ENCODE data around the gene CLMP.
A peak's percentile ranks its signal among the peaks of the same experiment; 100 is the strongest.

CLMP gene

GRCh38 chr11:123076484-123076883, 118.6 kb downstream of the CLMP start:
- peaks cover 89% of the 10 kb centered on the region for H3K36me3 ChIP-seq (ENCODE audit: control insufficient read depth, insufficient read depth, low read length, severe bottlenecking)
- H3K4me1 ChIP-seq (ENCODE audit: control insufficient read depth, insufficient read depth, low read length), result peaks cover 4% of the 10 kb centered on the region
- DNase-seq (ENCODE audit: low read depth), result no peak
- H3K9me3 ChIP-seq (ENCODE audit: control insufficient read depth, low read length), result no peaks in the 10 kb centered on the region
- no peaks in the 10 kb centered on the region for H3K27me3 ChIP-seq (replicated peaks; ENCODE audit: control insufficient read depth, insufficient read depth, low read length)
- no peak overlapping the region for H3K9ac ChIP-seq (ENCODE audit: low read length)
- no peak overlapping the region for H3K4me3 ChIP-seq (ENCODE audit: low read length)

- Histone ChIP-seq H3K4me3 (ENCODE audit: low read length) (no peak overlapping the region), H3K36me3 (ENCODE audit: control insufficient read depth, insufficient read depth, low read length, severe bottlenecking) (peaks cover 86% of the 10 kb centered on the region), H3K9ac (ENCODE audit: low read length) (no peak overlapping the region), H3K4me1 (ENCODE audit: control insufficient read depth, insufficient read depth, low read length) (peaks cover 14% of the 10 kb centered on the region), H3K9me3 (ENCODE audit: control insufficient read depth, low read length) (no peaks in the 10 kb centered on the region), H3K27me3 (replicated peaks; ENCODE audit: control insufficient read depth, insufficient read depth, low read length) (no peaks in the 10 kb centered on the region)
- DNase-seq (ENCODE audit: low read depth), result no peak
Observed at GRCh38 chr11:123073343-123074057, 121.5 kb downstream of the CLMP start.

GRCh38 chr11:123072762-123073161, 122.3 kb downstream of the CLMP start:
- Histone ChIP-seq H3K4me3 (ENCODE audit: low read length) (no peak overlapping the region), H3K9me3 (ENCODE audit: control insufficient read depth, low read length) (no peaks in the 10 kb centered on the region), H3K36me3 (ENCODE audit: control insufficient read depth, insufficient read depth, low read length, severe bottlenecking) (peaks cover 82% of the 10 kb centered on the region), H3K9ac (ENCODE audit: low read length) (no peak overlapping the region), H3K4me1 (ENCODE audit: control insufficient read depth, insufficient read depth, low read length) (peaks cover 14% of the 10 kb centered on the region), H3K27me3 (replicated peaks; ENCODE audit: control insufficient read depth, insufficient read depth, low read length) (no peaks in the 10 kb centered on the region)
- DNase-seq (ENCODE audit: low read depth), result no peak

- Histone ChIP-seq H3K4me3 (ENCODE audit: low read length) (no peak overlapping the region), H3K36me3 (ENCODE audit: control insufficient read depth, insufficient read depth, low read length, severe bottlenecking) (peaks cover 78% of the 10 kb centered on the region), H3K4me1 (ENCODE audit: control insufficient read depth, insufficient read depth, low read length) (peaks cover 14% of the 10 kb centered on the region), H3K9me3 (ENCODE audit: control insufficient read depth, low read length) (no peaks in the 10 kb centered on the region), H3K9ac (ENCODE audit: low read length) (no peak overlapping the region), H3K27me3 (replicated peaks; ENCODE audit: control insufficient read depth, insufficient read depth, low read length) (no peaks in the 10 kb centered on the region)
- DNase-seq (ENCODE audit: low read depth), result no peak
Observed at GRCh38 chr11:123072332-123072761, 122.7 kb downstream of the CLMP start.

- Histone ChIP-seq H3K4me1 (ENCODE audit: control insufficient read depth, insufficient read depth, low read length) (peaks cover 25% of the 10 kb centered on the region), H3K9ac (ENCODE audit: low read length) (peak overlapping the region; percentile 27), H3K36me3 (ENCODE audit: control insufficient read depth, insufficient read depth, low read length, severe bottlenecking) (peaks cover 61% of the 10 kb centered on the region), H3K9me3 (ENCODE audit: control insufficient read depth, low read length) (no peaks in the 10 kb centered on the region), H3K4me3 (ENCODE audit: low read length) (peak overlapping the region; percentile 44), H3K27me3 (replicated peaks; ENCODE audit: control insufficient read depth, insufficient read depth, low read length) (no peaks in the 10 kb centered on the region)
- DNase-seq (ENCODE audit: low read depth), result no peak
Observed at GRCh38 chr11:123069908-123070821, 124.9 kb downstream of the CLMP start.

GRCh38 chr11:123065621-123066020, 129.4 kb downstream of the CLMP start:
- Histone ChIP-seq H3K4me3 (ENCODE audit: low read length) (no peak overlapping the region), H3K4me1 (ENCODE audit: control insufficient read depth, insufficient read depth, low read length) (peaks cover 39% of the 10 kb centered on the region), H3K9me3 (ENCODE audit: control insufficient read depth, low read length) (no peaks in the 10 kb centered on the region), H3K27me3 (replicated peaks; ENCODE audit: control insufficient read depth, insufficient read depth, low read length) (no peaks in the 10 kb centered on the region), H3K9ac (ENCODE audit: low read length) (no peak overlapping the region), H3K36me3 (ENCODE audit: control insufficient read depth, insufficient read depth, low read length, severe bottlenecking) (peaks cover 21% of the 10 kb centered on the region)
- DNase-seq (ENCODE audit: low read depth), result peak; percentile 84

GRCh38 chr11:123063826-123064657, 131.0 kb downstream of the CLMP start:
- H3K4me3 ChIP-seq (ENCODE audit: low read length), result peak overlapping the region; percentile 97

GRCh38 chr11:123062892-123063825, 131.9 kb downstream of the CLMP start:
- H3K27me3 ChIP-seq (replicated peaks; ENCODE audit: control insufficient read depth, insufficient read depth, low read length), result no peaks in the 10 kb centered on the region
- peak; percentile 71 for DNase-seq (ENCODE audit: low read depth)
- peak overlapping the region; percentile 100 for H3K9ac ChIP-seq (ENCODE audit: low read length)
- peaks cover 44% of the 10 kb centered on the region for H3K4me1 ChIP-seq (ENCODE audit: control insufficient read depth, insufficient read depth, low read length)
- H3K9me3 ChIP-seq (ENCODE audit: control insufficient read depth, low read length), result no peaks in the 10 kb centered on the region
- H3K4me3 ChIP-seq (ENCODE audit: low read length), result peak overlapping the region; percentile 97
- peaks cover 30% of the 10 kb centered on the region for H3K36me3 ChIP-seq (ENCODE audit: control insufficient read depth, insufficient read depth, low read length, severe bottlenecking)

More at GRCh38 chr11:123063826-123064657, 131.0 kb downstream of the CLMP start:
- Histone ChIP-seq H3K36me3 (ENCODE audit: control insufficient read depth, insufficient read depth, low read length, severe bottlenecking) (peaks cover 21% of the 10 kb centered on the region), H3K27me3 (replicated peaks; ENCODE audit: control insufficient read depth, insufficient read depth, low read length) (no peaks in the 10 kb centered on the region), H3K4me1 (ENCODE audit: control insufficient read depth, insufficient read depth, low read length) (peaks cover 35% of the 10 kb centered on the region), H3K9ac (ENCODE audit: low read length) (peak overlapping the region; percentile 100), H3K9me3 (ENCODE audit: control insufficient read depth, low read length) (no peaks in the 10 kb centered on the region)
- peak; percentile 21 for DNase-seq (ENCODE audit: low read depth)

- Histone ChIP-seq H3K36me3 (ENCODE audit: control insufficient read depth, insufficient read depth, low read length, severe bottlenecking) (peaks cover 38% of the 10 kb centered on the region), H3K9ac (ENCODE audit: low read length) (peak overlapping the region; percentile 100), H3K4me3 (ENCODE audit: low read length) (peak overlapping the region; percentile 97)
Observed at GRCh38 chr11:123062158-123062891, 132.7 kb downstream of the CLMP start.

More at GRCh38 chr11:123062158-123062891, 132.7 kb downstream of the CLMP start:
- no peaks in the 10 kb centered on the region for H3K9me3 ChIP-seq (ENCODE audit: control insufficient read depth, low read length)
- peaks cover 48% of the 10 kb centered on the region for H3K4me1 ChIP-seq (ENCODE audit: control insufficient read depth, insufficient read depth, low read length)
- DNase-seq (ENCODE audit: low read depth), result peak; percentile 100
- H3K27me3 ChIP-seq (replicated peaks; ENCODE audit: control insufficient read depth, insufficient read depth, low read length), result no peaks in the 10 kb centered on the region
